ENCODE results near the gene GINS3. TPM values are rescaled to one million over a fixed set of nuclear protein-coding genes. Genes with fewer than 3 reads are reported as not detected.
"Not testable (repeated sequence)": the region's sequence is repeated elsewhere in the genome, so short reads cannot be mapped to it uniquely, and the experiment has no call there.

GINS3 gene
- total and polyA plus RNA-seq, 3 experiments from 2014 or later, result 2.0 to 26.5 (median 25.3) TPM

DNA sequence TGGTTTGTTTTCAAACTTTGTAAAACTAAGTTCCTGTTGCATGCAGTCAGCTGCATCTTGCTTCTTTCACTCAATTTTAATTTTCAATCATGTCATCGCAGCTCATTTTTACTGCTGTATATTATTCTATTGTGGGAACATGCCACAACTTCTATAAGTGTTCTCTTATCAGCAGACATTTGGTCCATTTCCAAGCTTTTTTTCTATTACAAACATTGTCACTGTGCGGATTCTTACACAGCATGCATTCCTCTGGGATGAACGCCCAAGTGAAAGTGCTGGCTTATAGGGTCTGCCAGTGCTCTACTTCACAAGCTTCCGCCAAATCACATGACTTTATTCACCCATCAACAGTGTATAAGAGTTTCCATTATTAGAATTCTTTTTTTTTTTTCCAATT, 22.7 kb downstream of the GINS3 start:
- ChIA-PET POLR2A (no interaction called here), CTCF (no interaction called here)
- Histone ChIP-seq H3K27me3 (ENCODE audit: insufficient read depth, low read length, poor library complexity, severe bottlenecking) (no peaks in the 10 kb centered on the region), H3K4me3 (ENCODE audit: low read length) (no peak overlapping the region), H3K36me3 (ENCODE audit: insufficient read depth, low read length) (no peaks in the 10 kb centered on the region), H3K9me3 (ENCODE audit: low read length) (no peaks in the 10 kb centered on the region), H3K4me1 (ENCODE audit: insufficient read depth, low read length) (no peaks in the 10 kb centered on the region), H3K27ac (ENCODE audit: low read depth, low read length) (no peak overlapping the region)
- Mint-ChIP-seq H3K4me1 (no peaks in the 10 kb centered on the region), H3K27me3 (peaks cover 6 to 23% of the 10 kb centered on the region in 2 donors), H3K36me3 (no peaks in the 10 kb centered on the region), H3K4me3 (no peak overlapping the region), H3K27ac (no peak overlapping the region), H3K9me3 (no peaks in the 10 kb centered on the region)
- DNase-seq, result no peak

DNA sequence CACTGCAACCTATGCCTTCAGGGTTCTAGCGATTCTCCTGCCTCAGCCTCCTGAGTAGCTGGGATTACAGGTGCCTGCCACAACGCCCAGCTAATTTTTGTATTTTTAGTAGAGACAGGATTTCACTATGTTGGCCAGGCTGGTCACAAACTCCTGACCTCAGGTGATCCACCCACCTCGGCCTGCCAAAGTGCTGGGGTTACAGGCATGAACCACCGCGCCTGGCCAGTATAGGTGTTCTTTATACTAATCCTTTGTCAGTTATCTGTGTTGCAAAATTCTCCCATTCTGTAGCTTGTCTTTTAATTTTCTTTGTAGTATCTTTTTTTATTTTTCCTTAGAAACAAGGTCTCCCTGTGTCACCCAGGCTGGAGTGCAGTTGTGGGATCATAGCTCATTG, 23.7 kb downstream of the GINS3 start:
- H3K9me3 Mint-ChIP-seq; POLR2A ChIA-PET; H3K4me3 Mint-ChIP-seq; H3K4me1 ChIP-seq (ENCODE audit: insufficient read depth, low read length); H3K4me1 Mint-ChIP-seq; DNase-seq; CTCF ChIA-PET; H3K4me3 ChIP-seq (ENCODE audit: low read length); H3K36me3 ChIP-seq (ENCODE audit: insufficient read depth, low read length); H3K36me3 Mint-ChIP-seq; H3K27me3 ChIP-seq (ENCODE audit: insufficient read depth, low read length, poor library complexity, severe bottlenecking); H3K27ac Mint-ChIP-seq; H3K27ac ChIP-seq (ENCODE audit: low read depth, low read length); H3K9me3 ChIP-seq (ENCODE audit: low read length): not testable (repeated sequence)
- H3K27me3 Mint-ChIP-seq, result peaks cover 6 to 29% of the 10 kb centered on the region in 2 donors

DNA sequence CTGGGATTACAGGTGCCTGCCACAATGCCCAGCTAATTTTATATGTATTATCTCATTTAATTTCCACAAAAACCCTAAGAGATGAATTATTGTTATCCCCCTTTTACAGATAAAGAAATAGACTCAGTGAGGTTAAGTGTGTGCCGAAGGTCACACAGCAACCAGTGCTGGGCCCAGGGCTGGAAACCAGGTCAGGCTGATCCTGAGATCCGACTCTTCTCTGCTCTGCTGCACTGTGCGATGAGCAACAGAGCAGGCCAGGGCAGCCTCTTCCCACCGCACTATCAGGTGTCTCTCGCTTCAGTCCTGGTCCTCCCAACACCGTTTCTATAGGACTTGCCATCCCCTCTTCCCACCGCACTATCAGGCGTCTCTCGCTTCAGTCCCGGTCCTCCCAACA, 24.8 kb downstream of the GINS3 start:
- Histone ChIP-seq H3K27ac (ENCODE audit: low read depth, low read length) (no peak overlapping the region), H3K36me3 (ENCODE audit: insufficient read depth, low read length) (no peaks in the 10 kb centered on the region), H3K27me3 (ENCODE audit: insufficient read depth, low read length, poor library complexity, severe bottlenecking) (no peaks in the 10 kb centered on the region), H3K4me3 (ENCODE audit: low read length) (no peak overlapping the region), H3K4me1 (ENCODE audit: insufficient read depth, low read length) (no peaks in the 10 kb centered on the region), H3K9me3 (ENCODE audit: low read length) (no peaks in the 10 kb centered on the region)
- ChIA-PET CTCF (no interaction called here), POLR2A (no interaction called here)
- DNase-seq, result no peak
- no peaks in the 10 kb centered on the region for H3K36me3 Mint-ChIP-seq
- no peak overlapping the region for H3K27ac Mint-ChIP-seq
- H3K4me1 Mint-ChIP-seq, result no peaks in the 10 kb centered on the region
- peaks cover 9 to 36% of the 10 kb centered on the region in 2 donors for H3K27me3 Mint-ChIP-seq
- H3K4me3 Mint-ChIP-seq, result no peak overlapping the region
- H3K9me3 Mint-ChIP-seq, result peaks cover 0 to 3% (median 0%) of the 10 kb centered on the region in 5 donors

DNA sequence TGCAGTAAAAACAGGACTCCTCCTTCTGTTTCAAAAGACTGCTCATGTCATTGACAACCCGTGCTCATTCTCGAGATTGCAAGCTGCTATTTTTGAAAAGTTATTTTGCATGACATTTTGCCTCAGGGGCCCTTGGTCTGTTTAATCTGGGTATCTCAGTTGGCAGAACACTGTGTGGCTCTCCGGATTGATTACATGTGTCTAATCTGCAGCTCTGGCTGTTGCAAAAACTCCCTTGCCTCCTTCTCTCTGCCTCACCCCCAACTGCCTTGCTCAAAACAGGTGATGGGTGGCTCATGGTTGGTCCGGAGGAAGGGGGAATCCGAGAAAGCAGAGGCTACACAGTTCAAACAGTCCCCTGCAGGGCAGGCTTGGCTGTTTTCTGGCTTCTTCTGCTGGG, 25.3 kb downstream of the GINS3 start:
- H3K27ac ChIP-seq (ENCODE audit: low read depth, low read length), result no peak overlapping the region
- Mint-ChIP-seq H3K36me3 (no peaks in the 10 kb centered on the region), H3K27me3 (peaks cover 9 to 38% of the 10 kb centered on the region in 2 donors), H3K27ac (no peak overlapping the region), H3K4me1 (no peaks in the 10 kb centered on the region), H3K9me3 (peaks cover 0 to 3% (median 0%) of the 10 kb centered on the region in 5 donors), H3K4me3 (no peak overlapping the region)
- H3K27me3 ChIP-seq (ENCODE audit: insufficient read depth, low read length, poor library complexity, severe bottlenecking), result no peaks in the 10 kb centered on the region
- DNase-seq, result no peak
- H3K4me3 ChIP-seq (ENCODE audit: low read length), result no peak overlapping the region
- H3K9me3 ChIP-seq (ENCODE audit: low read length), result no peaks in the 10 kb centered on the region
- ChIA-PET CTCF (no interaction called here), POLR2A (no interaction called here)
- no peaks in the 10 kb centered on the region for H3K4me1 ChIP-seq (ENCODE audit: insufficient read depth, low read length)
- H3K36me3 ChIP-seq (ENCODE audit: insufficient read depth, low read length), result no peaks in the 10 kb centered on the region

DNA sequence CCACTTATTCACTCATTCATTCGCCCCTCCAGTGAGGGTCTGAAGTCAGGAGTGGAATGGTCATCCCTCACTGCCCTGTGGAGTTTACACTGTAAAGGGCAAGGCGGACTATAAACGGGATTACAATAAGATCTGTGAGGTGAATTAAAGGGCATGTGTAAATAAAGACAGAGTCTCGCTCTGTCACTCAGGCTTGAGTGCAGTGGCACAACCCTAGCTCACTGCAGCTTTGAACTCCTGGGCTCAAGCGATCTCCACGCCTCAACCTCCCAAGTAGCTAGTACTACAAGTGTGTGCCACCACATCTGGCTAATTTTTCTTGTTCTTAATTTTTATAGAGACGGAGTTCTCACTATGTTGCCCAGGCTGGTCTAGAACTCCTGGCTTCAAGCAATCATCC, 25.8 kb downstream of the GINS3 start:
- no peaks in the 10 kb centered on the region for H3K4me1 ChIP-seq (ENCODE audit: insufficient read depth, low read length)
- no peaks in the 10 kb centered on the region for H3K27me3 ChIP-seq (ENCODE audit: insufficient read depth, low read length, poor library complexity, severe bottlenecking)
- no peak overlapping the region for H3K4me3 ChIP-seq (ENCODE audit: low read length)
- no peak overlapping the region for H3K4me3 Mint-ChIP-seq
- CTCF ChIA-PET, result no interaction called here
- no peak for DNase-seq
- H3K36me3 Mint-ChIP-seq, result no peaks in the 10 kb centered on the region
- H3K36me3 ChIP-seq (ENCODE audit: insufficient read depth, low read length), result no peaks in the 10 kb centered on the region
- H3K27ac Mint-ChIP-seq, result no peak overlapping the region
- H3K27ac ChIP-seq (ENCODE audit: low read depth, low read length), result no peak overlapping the region
- H3K9me3 Mint-ChIP-seq, result peaks cover 0 to 3% (median 0%) of the 10 kb centered on the region in 5 donors
- no peaks in the 10 kb centered on the region for H3K9me3 ChIP-seq (ENCODE audit: low read length)
- peaks cover 9 to 42% of the 10 kb centered on the region in 2 donors for H3K27me3 Mint-ChIP-seq
- POLR2A ChIA-PET, result no interaction called here
- H3K4me1 Mint-ChIP-seq, result no peaks in the 10 kb centered on the region

DNA sequence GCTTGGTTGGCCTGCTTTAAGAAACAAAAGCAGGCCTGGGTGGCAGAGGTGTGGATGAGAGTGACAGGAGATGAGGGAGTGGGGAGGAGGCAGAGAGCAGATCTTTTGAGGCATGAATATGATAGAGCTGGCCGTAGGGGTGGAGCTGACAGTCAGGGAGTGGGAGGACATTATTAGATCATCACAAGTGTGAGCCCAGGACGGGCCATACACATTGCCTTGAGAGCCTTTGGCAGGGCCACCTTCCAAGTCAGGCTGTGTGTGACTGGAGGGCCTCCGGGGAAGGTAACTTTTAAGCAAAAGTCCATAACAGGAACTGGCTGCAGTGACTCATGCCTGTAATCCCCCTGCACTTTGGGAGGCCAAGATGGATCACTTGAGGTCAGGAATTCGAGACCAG, 26.3 kb downstream of the GINS3 start:
- no peak overlapping the region for H3K27ac Mint-ChIP-seq
- H3K4me3 Mint-ChIP-seq, result no peak overlapping the region
- ChIA-PET POLR2A (no interaction called here), CTCF (no interaction called here)
- no peaks in the 10 kb centered on the region for H3K36me3 Mint-ChIP-seq
- Histone ChIP-seq H3K36me3 (ENCODE audit: insufficient read depth, low read length) (no peaks in the 10 kb centered on the region), H3K27me3 (ENCODE audit: insufficient read depth, low read length, poor library complexity, severe bottlenecking) (no peaks in the 10 kb centered on the region), H3K9me3 (ENCODE audit: low read length) (no peaks in the 10 kb centered on the region), H3K4me1 (ENCODE audit: insufficient read depth, low read length) (no peaks in the 10 kb centered on the region), H3K27ac (ENCODE audit: low read depth, low read length) (no peak overlapping the region), H3K4me3 (ENCODE audit: low read length) (no peak overlapping the region)
- H3K4me1 Mint-ChIP-seq, result no peaks in the 10 kb centered on the region
- peaks cover 9 to 47% of the 10 kb centered on the region in 2 donors for H3K27me3 Mint-ChIP-seq
- no peak for DNase-seq
- peaks cover 0 to 3% (median 0%) of the 10 kb centered on the region in 5 donors for H3K9me3 Mint-ChIP-seq

DNA sequence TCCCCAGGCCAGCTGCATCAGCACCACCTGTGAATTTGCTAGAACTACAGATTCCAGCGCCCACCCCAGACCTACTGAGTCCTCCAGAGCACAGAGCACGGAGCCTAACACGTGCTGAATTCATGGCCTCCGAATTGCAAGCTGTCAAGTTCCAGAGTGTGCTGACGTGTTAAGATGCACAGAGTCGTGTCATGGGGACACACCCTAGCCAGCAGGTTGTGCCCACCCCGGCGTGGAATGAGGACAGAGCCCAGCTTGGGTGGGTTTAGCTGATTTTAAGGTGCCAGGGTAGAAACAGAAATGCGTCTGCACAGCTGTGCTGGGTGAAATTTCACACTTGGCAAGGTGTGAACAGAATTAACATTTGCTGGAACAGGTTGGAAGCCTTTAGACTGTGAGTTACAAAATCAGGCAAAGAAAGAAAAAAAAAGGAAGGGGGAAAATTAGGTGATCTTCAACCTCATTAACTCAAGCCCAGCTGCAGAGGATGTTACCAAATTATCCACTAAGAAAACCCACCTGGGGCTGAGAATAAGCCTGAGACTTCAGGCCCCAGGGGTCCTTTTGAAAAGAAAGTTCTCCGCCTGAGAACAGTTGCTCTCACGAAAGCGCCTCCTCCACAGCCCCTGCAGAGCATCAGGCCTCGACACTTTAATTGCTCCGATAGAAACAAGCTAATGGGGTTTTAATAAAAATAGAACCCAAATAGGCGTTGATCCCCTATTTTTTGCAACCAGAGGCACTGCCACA, 27.1 kb downstream of the GINS3 start:
- POLR2A ChIA-PET, result no interaction called here
- Histone ChIP-seq H3K9me3 (ENCODE audit: low read length) (no peaks in the 10 kb centered on the region), H3K27ac (ENCODE audit: low read depth, low read length) (no peak overlapping the region), H3K36me3 (ENCODE audit: insufficient read depth, low read length) (no peaks in the 10 kb centered on the region), H3K4me1 (ENCODE audit: insufficient read depth, low read length) (no peaks in the 10 kb centered on the region), H3K4me3 (ENCODE audit: low read length) (no peak overlapping the region), H3K27me3 (ENCODE audit: insufficient read depth, low read length, poor library complexity, severe bottlenecking) (no peaks in the 10 kb centered on the region)
- CTCF ChIA-PET, result no interaction called here
- Mint-ChIP-seq H3K27me3 (peaks cover 9 to 47% of the 10 kb centered on the region in 2 donors), H3K4me3 (no peak overlapping the region), H3K9me3 (peaks cover 0 to 3% (median 0%) of the 10 kb centered on the region in 5 donors), H3K4me1 (no peaks in the 10 kb centered on the region), H3K27ac (no peak overlapping the region), H3K36me3 (no peaks in the 10 kb centered on the region)
- DNase-seq, result no peak

DNA sequence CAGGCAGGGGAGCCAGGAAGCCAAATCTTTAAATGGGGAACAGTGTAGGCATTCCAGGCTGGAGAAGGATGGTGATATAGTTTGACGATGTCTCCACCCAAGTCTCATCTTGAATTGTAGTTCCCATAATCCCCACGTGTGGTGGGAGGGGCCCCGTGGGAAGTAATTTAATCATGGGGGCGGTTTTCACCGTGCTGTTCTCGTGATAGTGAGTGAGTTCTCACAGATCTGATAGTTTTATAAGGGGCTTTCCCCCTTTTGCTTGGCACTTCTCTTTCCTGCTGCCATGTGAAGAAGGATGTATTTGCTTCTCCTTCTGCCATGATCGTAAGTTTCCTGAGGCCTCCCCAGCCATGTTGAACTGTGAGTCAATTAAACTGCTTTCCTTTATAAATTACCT, 28.8 kb downstream of the GINS3 start:
- Mint-ChIP-seq H3K4me3 (no peak overlapping the region), H3K27ac (no peak overlapping the region), H3K9me3 (peaks cover 0 to 3% (median 0%) of the 10 kb centered on the region in 5 donors), H3K36me3 (no peaks in the 10 kb centered on the region), H3K27me3 (peaks cover 9 to 47% of the 10 kb centered on the region in 2 donors), H3K4me1 (peaks cover 9 to 11% (median 10%) of the 10 kb centered on the region in 3 donors)
- ChIA-PET CTCF (no interaction called here), POLR2A (no interaction called here)
- Histone ChIP-seq H3K36me3 (ENCODE audit: insufficient read depth, low read length) (no peaks in the 10 kb centered on the region), H3K4me1 (ENCODE audit: insufficient read depth, low read length) (peaks cover 3% of the 10 kb centered on the region), H3K9me3 (ENCODE audit: low read length) (no peaks in the 10 kb centered on the region), H3K27ac (ENCODE audit: low read depth, low read length) (no peak overlapping the region), H3K4me3 (ENCODE audit: low read length) (no peak overlapping the region), H3K27me3 (ENCODE audit: insufficient read depth, low read length, poor library complexity, severe bottlenecking) (no peaks in the 10 kb centered on the region)
- DNase-seq, result no peak
